GM12801 (cell line): ENCODE measurements around the gene CTNNA3.

Experiments
- CTCF ChIP-seq: IDR thresholded peaks from one replicate; pipeline ENCODE4 v1.5.1; 2011; ENCODE audit warnings: control low read depth; ENCODE audit not compliant: insufficient read length; ENCODE audit errors: extremely low read depth

CTNNA3 gene

GRCh38 chr10:66294538-66294937, 1401.5 kb downstream of the CTNNA3 start:
- TF ChIP-seq CTCF: no peak

GRCh38 chr10:66292922-66293321, 1403.1 kb downstream of the CTNNA3 start:
- no peak for TF ChIP-seq CTCF

- TF ChIP-seq CTCF: no peak
Observed at GRCh38 chr10:66292456-66292855, 1403.5 kb downstream of the CTNNA3 start.

- no peak for TF ChIP-seq CTCF
Observed at GRCh38 chr10:66291133-66291532, 1404.9 kb downstream of the CTNNA3 start.

GRCh38 chr10:66284621-66285020, 1411.4 kb downstream of the CTNNA3 start:
- no peak for TF ChIP-seq CTCF

- no peak for TF ChIP-seq CTCF
Observed at GRCh38 chr10:66283874-66284464, 1412.0 kb downstream of the CTNNA3 start.

- no peak for TF ChIP-seq CTCF
Observed at GRCh38 chr10:66283064-66283463, 1412.9 kb downstream of the CTNNA3 start.
